IMR-90 (cell line): ENCODE data around the gene SLC22A4.

ENCODE experiments used
- BHLHE40 ChIP-seq: fragments of 150-350 bp; IDR thresholded peaks from 2 replicates; pipeline ENCODE4 v1.6.1; 2016; ENCODE audit warnings: mild to moderate bottlenecking, low read depth, low read length
- CEBPB ChIP-seq: IDR thresholded peaks from 2 replicates; pipeline ENCODE4 v1.6.1; 2012; ENCODE audit warnings: low read depth, low read length, improper control_type of control experiment
- CHD1 ChIP-seq: IDR thresholded peaks from 2 replicates; pipeline ENCODE4 v1.6.1; 2012; ENCODE audit warnings: low read depth, low read length, improper control_type of control experiment
- MAFK ChIP-seq: IDR thresholded peaks from 2 replicates; pipeline ENCODE4 v1.6.1; 2012; ENCODE audit warnings: low read depth, low read length, improper control_type of control experiment
- MAZ ChIP-seq: IDR thresholded peaks from 2 replicates; pipeline ENCODE4 v1.6.1; 2012; ENCODE audit warnings: low read depth, mild to moderate bottlenecking, low read length, improper control_type of control experiment, moderate library complexity, borderline replicate concordance
- POLR2A ChIP-seq: IDR thresholded peaks from 2 replicates; pipeline ENCODE4 v1.6.1; 2012; ENCODE audit warnings: mild to moderate bottlenecking, low read depth, low read length
- RAD21 ChIP-seq: IDR thresholded peaks from 2 replicates; pipeline ENCODE4 v1.6.1; 2012; ENCODE audit warnings: low read length, improper control_type of control experiment
- RCOR1 ChIP-seq: IDR thresholded peaks from 2 replicates; pipeline ENCODE4 v1.6.1; 2012; ENCODE audit warnings: mild to moderate bottlenecking, low read length, improper control_type of control experiment; ENCODE audit not compliant: insufficient replicate concordance
- SMC3 ChIP-seq: fragments of 150-350 bp; IDR thresholded peaks from 2 replicates; pipeline ENCODE4 v1.6.1; 2016; ENCODE audit warnings: low read depth, mild to moderate bottlenecking, antibody characterized with exemption, low read length, moderate library complexity
- USF2 ChIP-seq: fragments of 150-350 bp; IDR thresholded peaks from 2 replicates; pipeline ENCODE4 v1.6.1; 2017; ENCODE audit warnings: mild to moderate bottlenecking, antibody characterized with exemption, low read length, low read depth
- TF ChIP-seq, protein P1 (sequence below): conservative IDR thresholded peaks from 2 replicates; pipeline ENCODE4 v1.5.1; 2012; ENCODE audit warnings: mild to moderate bottlenecking, low read depth, low read length, improper control_type of control experiment

DNA sequence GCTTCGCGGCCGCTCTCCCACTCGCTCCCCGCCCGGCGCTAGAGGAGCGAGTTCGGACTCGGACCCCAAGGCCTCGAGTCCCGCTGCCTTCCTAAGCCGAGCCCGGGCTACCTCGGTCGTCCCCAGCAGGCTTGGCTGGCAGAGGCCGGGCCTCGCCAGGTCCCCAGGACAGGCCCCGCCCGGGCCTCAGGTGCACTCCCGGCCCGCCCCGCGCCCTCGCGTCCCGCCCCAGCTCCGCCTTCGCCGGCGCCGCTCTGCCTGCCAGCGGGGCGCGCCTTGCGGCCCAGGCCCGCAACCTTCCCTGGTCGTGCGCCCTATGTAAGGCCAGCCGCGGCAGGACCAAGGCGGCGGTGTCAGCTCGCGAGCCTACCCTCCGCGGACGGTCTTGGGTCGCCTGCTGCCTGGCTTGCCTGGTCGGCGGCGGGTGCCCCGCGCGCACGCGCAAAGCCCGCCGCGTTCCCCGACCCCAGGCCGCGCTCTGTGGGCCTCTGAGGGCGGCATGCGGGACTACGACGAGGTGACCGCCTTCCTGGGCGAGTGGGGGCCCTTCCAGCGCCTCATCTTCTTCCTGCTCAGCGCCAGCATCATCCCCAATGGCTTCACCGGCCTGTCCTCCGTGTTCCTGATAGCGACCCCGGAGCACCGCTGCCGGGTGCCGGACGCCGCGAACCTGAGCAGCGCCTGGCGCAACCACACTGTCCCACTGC, 75.4 kb downstream of the SLC22A4 start, which contains the start of gene SLC22A5:
- TF ChIP-seq CEBPB (no peak), RCOR1 (no peak), USF2 (no peak), CHD1 (no peak), MAFK (no peak), SMC3 (no peak), POLR2A (peak; percentile 50; the same call in 1 of the 2 replicates), MAZ (no peak), RAD21 (no peak), BHLHE40 (no peak)
- TF ChIP-seq, protein P1, sequence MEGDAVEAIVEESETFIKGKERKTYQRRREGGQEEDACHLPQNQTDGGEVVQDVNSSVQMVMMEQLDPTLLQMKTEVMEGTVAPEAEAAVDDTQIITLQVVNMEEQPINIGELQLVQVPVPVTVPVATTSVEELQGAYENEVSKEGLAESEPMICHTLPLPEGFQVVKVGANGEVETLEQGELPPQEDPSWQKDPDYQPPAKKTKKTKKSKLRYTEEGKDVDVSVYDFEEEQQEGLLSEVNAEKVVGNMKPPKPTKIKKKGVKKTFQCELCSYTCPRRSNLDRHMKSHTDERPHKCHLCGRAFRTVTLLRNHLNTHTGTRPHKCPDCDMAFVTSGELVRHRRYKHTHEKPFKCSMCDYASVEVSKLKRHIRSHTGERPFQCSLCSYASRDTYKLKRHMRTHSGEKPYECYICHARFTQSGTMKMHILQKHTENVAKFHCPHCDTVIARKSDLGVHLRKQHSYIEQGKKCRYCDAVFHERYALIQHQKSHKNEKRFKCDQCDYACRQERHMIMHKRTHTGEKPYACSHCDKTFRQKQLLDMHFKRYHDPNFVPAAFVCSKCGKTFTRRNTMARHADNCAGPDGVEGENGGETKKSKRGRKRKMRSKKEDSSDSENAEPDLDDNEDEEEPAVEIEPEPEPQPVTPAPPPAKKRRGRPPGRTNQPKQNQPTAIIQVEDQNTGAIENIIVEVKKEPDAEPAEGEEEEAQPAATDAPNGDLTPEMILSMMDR = no peak
